ENCODE data around the gene CLBA1.

The CLBA1 gene

GRCh38 chr14:104953097-104953496 is 32.5 kb upstream of the CLBA1 start:
- no peaks in the 10 kb centered on the region for H3K9me3 ChIP-seq (ENCODE audit: control insufficient read depth, insufficient read depth, low read depth, low read length)
- ChIA-PET CTCF (no interaction called here), POLR2A (no interaction called here)
- TF ChIP-seq, protein P1, sequence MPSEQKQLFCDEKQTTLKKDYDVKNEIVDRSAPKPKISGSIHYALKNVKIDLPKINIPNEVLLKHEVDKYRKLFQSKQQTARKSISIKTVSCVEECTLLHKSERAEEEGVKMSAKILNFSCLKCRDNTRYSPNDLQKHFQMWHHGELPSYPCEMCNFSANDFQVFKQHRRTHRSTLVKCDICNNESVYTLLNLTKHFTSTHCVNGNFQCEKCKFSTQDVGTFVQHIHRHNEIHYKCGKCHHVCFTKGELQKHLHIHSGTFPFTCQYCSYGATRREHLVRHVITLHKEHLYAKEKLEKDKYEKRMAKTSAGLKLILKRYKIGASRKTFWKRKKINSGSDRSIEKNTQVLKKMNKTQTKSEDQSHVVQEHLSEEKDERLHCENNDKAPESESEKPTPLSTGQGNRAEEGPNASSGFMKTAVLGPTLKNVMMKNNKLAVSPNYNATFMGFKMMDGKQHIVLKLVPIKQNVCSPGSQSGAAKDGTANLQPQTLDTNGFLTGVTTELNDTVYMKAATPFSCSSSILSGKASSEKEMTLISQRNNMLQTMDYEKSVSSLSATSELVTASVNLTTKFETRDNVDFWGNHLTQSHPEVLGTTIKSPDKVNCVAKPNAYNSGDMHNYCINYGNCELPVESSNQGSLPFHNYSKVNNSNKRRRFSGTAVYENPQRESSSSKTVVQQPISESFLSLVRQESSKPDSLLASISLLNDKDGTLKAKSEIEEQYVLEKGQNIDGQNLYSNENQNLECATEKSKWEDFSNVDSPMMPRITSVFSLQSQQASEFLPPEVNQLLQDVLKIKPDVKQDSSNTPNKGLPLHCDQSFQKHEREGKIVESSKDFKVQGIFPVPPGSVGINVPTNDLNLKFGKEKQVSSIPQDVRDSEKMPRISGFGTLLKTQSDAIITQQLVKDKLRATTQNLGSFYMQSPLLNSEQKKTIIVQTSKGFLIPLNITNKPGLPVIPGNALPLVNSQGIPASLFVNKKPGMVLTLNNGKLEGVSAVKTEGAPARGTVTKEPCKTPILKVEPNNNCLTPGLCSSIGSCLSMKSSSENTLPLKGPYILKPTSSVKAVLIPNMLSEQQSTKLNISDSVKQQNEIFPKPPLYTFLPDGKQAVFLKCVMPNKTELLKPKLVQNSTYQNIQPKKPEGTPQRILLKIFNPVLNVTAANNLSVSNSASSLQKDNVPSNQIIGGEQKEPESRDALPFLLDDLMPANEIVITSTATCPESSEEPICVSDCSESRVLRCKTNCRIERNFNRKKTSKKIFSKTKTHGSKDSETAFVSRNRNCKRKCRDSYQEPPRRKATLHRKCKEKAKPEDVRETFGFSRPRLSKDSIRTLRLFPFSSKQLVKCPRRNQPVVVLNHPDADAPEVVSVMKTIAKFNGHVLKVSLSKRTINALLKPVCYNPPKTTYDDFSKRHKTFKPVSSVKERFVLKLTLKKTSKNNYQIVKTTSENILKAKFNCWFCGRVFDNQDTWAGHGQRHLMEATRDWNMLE (tag by site-specific recombination; conservative IDR thresholded peaks at IDR 0.05; ENCODE audit: low read depth): no peak
- TF ChIP-seq GLIS2 (tag by site-specific recombination; IDR thresholded peaks at IDR 0.05): no peak
- TF ChIP-seq ZNF174 (tag by site-specific recombination; IDR thresholded peaks at IDR 0.05): no peak
- no peak for TF ChIP-seq ZNF404 (tag by site-specific recombination; IDR thresholded peaks at IDR 0.05)
- no peak for TF ChIP-seq ZBTB1 (tag by site-specific recombination; IDR thresholded peaks at IDR 0.05)
- no peak for TF ChIP-seq ZNF610 (tag by site-specific recombination; IDR thresholded peaks at IDR 0.05; ENCODE audit: borderline replicate concordance)
- TF ChIP-seq ZNF133 (tag by site-specific recombination; IDR thresholded peaks at IDR 0.05): no peak
- TF ChIP-seq ZNF791 (tag by site-specific recombination; IDR thresholded peaks at IDR 0.05): no peak
- no peak for TF ChIP-seq ZNF768 (tag by site-specific recombination; IDR thresholded peaks at IDR 0.05)
- TF ChIP-seq, protein P2, sequence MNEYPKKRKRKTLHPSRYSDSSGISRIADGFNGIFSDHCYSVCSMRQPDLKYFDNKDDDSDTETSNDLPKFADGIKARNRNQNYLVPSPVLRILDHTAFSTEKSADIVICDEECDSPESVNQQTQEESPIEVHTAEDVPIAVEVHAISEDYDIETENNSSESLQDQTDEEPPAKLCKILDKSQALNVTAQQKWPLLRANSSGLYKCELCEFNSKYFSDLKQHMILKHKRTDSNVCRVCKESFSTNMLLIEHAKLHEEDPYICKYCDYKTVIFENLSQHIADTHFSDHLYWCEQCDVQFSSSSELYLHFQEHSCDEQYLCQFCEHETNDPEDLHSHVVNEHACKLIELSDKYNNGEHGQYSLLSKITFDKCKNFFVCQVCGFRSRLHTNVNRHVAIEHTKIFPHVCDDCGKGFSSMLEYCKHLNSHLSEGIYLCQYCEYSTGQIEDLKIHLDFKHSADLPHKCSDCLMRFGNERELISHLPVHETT (tag by site-specific recombination; IDR thresholded peaks at IDR 0.05): no peak
- TF ChIP-seq, protein P3, sequence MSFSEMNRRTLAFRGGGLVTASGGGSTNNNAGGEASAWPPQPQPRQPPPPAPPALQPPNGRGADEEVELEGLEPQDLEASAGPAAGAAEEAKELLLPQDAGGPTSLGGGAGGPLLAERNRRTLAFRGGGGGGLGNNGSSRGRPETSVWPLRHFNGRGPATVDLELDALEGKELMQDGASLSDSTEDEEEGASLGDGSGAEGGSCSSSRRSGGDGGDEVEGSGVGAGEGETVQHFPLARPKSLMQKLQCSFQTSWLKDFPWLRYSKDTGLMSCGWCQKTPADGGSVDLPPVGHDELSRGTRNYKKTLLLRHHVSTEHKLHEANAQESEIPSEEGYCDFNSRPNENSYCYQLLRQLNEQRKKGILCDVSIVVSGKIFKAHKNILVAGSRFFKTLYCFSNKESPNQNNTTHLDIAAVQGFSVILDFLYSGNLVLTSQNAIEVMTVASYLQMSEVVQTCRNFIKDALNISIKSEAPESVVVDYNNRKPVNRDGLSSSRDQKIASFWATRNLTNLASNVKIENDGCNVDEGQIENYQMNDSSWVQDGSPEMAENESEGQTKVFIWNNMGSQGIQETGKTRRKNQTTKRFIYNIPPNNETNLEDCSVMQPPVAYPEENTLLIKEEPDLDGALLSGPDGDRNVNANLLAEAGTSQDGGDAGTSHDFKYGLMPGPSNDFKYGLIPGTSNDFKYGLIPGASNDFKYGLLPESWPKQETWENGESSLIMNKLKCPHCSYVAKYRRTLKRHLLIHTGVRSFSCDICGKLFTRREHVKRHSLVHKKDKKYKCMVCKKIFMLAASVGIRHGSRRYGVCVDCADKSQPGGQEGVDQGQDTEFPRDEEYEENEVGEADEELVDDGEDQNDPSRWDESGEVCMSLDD (tag by site-specific recombination; IDR thresholded peaks at IDR 0.05): no peak
- TF ChIP-seq, protein P4, sequence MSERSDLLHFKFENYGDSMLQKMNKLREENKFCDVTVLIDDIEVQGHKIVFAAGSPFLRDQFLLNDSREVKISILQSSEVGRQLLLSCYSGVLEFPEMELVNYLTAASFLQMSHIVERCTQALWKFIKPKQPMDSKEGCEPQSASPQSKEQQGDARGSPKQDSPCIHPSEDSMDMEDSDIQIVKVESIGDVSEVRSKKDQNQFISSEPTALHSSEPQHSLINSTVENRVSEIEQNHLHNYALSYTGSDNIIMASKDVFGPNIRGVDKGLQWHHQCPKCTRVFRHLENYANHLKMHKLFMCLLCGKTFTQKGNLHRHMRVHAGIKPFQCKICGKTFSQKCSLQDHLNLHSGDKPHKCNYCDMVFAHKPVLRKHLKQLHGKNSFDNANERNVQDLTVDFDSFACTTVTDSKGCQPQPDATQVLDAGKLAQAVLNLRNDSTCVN (tag by site-specific recombination; optimal IDR thresholded peaks at IDR 0.05): no peak
- no peaks in the 10 kb centered on the region for H3K36me3 ChIP-seq (ENCODE audit: control insufficient read depth in 2 of 2, insufficient read depth in 1 of 2, low read length in 2 of 2)
- H3K27ac ChIP-seq (ENCODE audit: extremely low read depth, low read depth, low read length): no peak overlapping the region
- no peaks in the 10 kb centered on the region for H3K4me1 ChIP-seq (ENCODE audit: control insufficient read depth, insufficient read depth, low read length)
- H3K4me3 ChIP-seq (ENCODE audit: low read depth, low read length): no peak overlapping the region

DNA sequence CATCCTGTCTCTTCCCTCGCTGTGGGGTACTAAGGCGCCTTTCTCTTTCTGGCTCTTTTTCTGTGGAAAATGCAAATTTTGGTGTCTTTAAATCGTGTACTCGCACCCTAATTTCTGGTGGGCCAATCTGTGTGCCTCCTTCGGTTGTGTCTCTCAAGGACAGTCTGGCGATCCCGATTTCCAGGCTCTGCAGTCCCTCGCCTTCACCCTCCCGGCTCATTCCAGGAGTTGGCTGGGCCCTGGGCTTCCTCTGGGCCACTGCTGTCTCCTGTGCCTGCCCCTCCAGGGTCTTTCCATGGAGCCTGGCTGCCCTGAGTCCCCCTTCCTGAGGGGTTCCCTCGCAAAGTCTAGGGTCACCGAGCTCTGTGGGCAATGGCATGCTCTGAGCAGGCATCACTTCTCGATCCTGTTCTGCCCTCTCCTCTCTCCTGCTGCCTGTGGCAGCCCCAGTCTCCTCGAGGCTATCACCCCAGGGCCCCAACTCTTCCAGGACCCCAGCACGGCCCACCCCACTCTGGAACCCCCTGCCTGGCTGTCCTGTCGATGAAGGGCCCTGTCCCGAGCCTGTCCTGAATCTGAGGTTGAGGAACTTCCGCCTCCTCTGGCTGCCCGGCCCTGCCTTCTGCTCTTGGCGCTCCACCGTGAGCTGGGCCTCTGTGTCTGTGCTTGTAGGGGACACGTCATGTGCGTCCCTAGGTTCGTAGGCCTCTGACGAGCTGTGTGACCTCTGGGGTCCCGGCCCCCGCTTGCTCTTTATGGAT is 31.5 kb upstream of the CLBA1 start:
- H3K4me1 ChIP-seq (ENCODE audit: control insufficient read depth, insufficient read depth, low read length): no peaks in the 10 kb centered on the region
- POLR2A ChIA-PET: no interaction called here
- H3K9me3 ChIP-seq (ENCODE audit: control insufficient read depth, insufficient read depth, low read depth, low read length): no peaks in the 10 kb centered on the region

More for the DNA sequence above, 31.5 kb upstream of the CLBA1 start:
- no peak for TF ChIP-seq ZBTB21 (tag by site-specific recombination; IDR thresholded peaks at IDR 0.05)
- no peak for TF ChIP-seq ZNF658 (tag by site-specific recombination; IDR thresholded peaks at IDR 0.05)
- TF ChIP-seq KLF1 (tag by site-specific recombination; IDR thresholded peaks at IDR 0.05): no peak
- TF ChIP-seq ZNF18 (tag by site-specific recombination; IDR thresholded peaks at IDR 0.05): no peak
- TF ChIP-seq ZFP41 (tag by site-specific recombination; IDR thresholded peaks at IDR 0.05; ENCODE audit: borderline replicate concordance): no peak
- no peak overlapping the region for H3K27ac ChIP-seq (ENCODE audit: extremely low read depth, low read depth, low read length)
- CTCF ChIA-PET: interaction anchor here (0.7 kb wide), 1 partner anchor 88 kb away, joined by 6 read pairs; no protein-coding TSS in a partner anchor
- H3K4me3 ChIP-seq (ENCODE audit: low read depth, low read length): no peak overlapping the region
- H3K36me3 ChIP-seq (ENCODE audit: control insufficient read depth in 2 of 2, insufficient read depth in 1 of 2, low read length in 2 of 2): no peaks in the 10 kb centered on the region
